HG03354 (cell line): ENCODE data around the gene RPP30.
"Not testable (repeated sequence)": the region's sequence is repeated elsewhere in the genome, so short reads cannot be mapped to it uniquely, and the experiment has no call there.

Experiments used
- ATAC-seq: cut with Tn5 transposase; IDR thresholded peaks from one replicate; pipeline ENCODE4 v1.9.1; 2021; ENCODE audit warnings: mild to moderate bottlenecking; ENCODE audit not compliant: unreplicated experiment, poor library complexity, severe bottlenecking

RPP30 gene

DNA sequence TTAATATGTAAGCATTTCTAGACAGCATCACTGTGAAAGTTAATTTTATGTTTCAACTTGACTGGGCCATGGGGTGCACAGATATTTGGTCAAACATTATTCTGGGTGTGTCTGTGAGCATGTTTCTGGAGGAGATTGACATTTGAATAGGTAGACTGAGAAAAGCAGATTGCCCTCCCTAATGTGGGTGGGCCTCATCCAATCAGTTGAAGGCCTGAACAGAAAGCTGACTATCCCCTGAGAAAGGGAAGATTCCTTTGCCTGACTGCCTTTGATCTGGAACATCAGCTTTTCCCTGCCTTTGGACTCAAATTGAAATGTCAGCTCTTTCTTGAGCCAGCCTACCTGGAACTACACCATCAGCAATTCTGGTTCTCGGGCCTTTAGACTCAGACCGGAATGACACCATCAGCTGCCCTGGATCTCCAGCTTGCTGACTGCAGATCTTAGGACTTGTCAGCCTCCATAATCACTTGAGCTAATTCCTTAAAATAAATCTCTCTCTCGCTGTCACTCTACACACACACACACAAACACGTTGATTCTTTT is 5.7 kb upstream of the RPP30 start:
- ATAC-seq = no peak

DNA sequence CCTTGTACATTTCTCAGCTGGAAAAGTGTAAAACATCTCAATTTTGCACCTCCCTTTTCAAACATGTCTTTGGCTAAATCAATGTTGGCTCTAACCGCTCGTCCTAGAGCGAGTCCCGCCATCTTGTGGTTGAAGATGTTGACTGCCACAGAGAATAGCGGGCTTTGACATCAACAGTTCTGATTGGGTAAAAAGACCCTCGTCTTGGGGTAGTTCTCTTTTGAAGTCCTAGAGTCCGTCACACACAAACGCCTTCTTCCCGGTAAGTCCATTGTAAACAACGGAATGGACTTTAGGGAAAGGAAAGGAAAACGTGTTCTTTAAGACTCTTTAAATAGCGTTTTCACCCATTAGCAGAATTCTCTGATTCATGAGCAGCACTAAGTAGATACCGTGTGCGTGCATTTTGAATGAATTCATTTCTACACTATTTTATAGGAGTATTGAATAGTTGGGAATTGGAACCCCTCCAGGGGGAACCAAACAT is 452 bp upstream of the RPP30 start:
- peak; percentile 67 for ATAC-seq

DNA sequence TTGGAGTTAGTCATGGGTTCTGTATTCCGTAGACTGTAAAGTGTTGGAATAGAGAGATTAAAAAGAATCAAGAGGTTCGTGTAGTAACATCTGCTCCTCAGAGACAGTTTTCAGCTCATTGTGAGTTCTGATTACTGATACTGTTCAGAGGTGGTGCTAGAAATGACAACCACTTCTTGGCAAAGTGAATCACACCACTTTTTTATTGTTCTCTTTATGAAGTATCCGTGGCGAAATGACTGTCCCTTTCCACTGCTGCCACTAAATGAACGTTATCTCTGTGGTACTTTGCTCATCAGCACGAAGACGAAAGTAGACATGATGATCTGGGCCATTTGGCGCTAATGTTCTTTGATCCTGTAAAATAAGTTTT is 860 bp downstream of the RPP30 start:
- no peak for ATAC-seq

DNA sequence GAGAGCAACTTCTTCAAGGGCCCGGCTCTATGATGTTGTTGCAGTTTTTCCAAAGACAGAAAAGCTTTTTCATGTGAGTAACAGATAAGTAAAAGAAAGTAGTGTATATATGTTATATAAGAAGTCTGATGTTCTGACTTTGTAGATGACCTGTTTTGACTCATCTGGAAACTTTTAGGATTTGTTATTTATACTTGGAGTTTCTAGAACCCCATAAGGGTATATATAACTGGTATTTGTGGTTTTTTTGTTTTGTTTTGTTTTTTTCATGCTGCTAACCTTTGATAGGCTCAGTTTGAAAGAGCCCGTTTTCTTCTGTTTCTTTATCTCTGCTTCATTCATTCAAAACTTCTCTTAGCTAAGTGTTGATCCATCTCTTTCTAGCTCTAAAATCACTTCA is 7.3 kb downstream of the RPP30 start:
- ATAC-seq = no peak

DNA sequence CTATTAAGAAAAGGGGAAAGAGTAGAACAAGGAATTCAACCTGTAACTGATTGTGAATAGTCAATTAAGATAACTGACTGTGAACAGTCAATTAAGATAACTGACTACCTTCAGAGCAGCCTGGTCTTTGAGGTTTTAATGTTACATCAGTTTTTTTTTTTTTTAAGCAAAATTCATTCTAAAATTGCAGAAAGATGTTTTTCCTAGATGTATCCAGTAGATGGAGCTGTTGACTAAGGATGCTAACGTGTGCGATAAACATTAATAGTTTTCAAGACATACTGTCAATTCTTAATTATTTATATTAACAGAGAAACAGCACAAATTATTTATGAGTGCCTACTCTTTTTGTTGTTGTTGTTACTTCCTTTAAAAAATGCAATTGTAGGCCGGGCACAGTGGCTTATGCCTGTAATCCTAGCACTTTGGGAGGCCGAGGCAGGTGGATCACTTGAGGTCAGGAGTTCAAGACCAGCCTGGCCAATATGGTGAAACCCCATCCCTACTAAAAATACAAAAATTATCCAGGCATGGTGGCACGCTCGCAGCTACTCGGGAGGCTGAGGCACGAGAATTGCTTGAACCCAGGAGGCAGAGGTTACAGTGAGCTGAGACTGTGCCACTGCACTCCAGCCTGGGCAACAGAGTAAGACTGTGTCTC is 8.4 kb downstream of the RPP30 start:
- ATAC-seq = not testable (repeated sequence)

DNA sequence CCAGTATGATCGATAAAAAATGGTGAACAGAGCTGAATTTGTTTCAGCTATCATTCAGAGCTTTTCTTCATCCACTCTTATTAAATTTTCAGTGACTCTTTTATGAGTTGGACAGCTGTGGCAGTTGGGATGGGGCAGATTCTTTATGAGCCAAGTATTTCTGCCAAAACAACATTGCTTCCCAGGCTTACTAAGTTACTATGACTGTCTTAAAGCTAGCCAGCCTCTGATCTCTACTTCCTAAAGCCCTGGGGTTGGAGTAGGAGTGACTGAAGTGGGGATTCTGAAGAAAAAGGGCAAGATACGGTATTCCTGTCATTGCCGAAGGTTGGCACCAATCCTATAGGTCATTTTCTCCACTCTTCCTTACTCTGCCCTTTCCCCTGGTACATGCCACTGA is 12.7 kb downstream of the RPP30 start:
- no peak for ATAC-seq

DNA sequence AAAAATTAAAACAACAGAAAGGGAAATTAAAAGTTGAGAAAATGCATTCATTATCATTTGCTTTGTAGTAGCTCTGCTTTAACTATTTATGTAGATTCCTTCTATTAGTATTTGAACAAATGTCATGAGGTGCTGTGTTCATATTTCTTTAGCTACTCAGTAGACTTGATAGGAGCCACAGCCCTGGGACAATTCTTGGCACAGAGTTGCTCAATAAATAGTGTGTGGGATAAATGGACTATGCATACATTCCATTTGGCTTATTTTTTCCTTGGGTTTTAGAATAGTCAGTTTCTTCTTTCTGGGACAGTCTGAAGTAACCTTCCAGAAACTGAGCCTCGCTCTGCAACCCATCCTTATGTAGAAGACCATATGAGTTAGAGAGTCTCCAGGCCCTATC is 13.4 kb downstream of the RPP30 start:
- no peak for ATAC-seq

DNA sequence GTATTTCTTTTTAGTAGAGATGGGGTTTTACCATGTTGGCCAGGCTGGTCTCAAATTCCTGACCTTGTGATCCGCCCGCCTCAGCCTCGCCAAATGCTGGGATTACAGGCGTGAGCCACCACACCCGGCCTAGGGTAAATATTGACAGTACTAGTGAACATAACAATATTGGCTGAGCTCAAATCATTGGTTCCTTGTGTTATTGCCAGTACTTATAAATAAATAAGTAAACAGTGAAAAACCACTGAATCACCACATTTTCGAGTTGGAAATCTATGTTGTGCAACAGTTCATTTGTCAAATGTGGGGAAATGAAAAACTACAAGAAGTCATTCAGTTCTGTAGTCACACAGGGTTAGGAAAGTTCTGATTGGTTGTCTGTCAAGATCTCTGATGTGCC is 15.8 kb downstream of the RPP30 start:
- no peak for ATAC-seq

DNA sequence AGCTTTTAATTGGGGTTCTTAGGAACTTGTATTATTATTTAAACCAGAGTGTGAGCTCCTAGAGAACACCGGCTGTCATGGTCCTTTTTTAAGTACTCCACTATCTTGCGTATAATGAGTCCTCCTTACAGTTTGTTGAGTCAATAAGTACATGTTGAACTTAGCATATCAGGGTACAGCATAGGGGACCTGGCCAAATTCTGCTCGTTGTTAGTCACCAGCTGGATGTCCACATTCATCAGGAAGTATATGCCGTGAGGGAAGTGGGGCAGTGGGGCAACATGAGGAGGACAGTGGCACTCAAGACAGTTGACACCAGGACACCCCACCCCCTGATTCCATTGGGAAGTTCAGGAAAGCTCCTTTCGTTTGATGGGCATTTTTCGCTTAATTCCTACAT is 16.6 kb downstream of the RPP30 start:
- no peak for ATAC-seq

DNA sequence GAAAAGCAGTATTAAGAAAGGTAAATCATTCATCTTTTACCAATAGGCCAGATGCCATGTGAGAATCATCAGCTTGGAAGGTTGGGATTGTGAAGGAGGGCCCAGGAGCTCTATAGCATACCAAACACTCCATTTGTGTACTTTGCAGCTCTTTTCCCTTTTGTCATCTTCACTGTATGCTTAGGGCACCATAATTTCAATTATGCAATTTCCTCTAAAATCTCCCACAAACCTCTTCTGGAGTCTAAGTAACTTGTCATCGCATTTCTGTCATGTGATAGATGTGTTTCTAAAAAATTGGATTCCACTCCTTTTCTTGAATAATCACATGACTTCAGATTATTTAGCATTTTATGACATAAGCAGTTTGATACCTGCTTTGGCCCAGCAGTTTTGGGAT is 17.9 kb downstream of the RPP30 start:
- no peak for ATAC-seq

DNA sequence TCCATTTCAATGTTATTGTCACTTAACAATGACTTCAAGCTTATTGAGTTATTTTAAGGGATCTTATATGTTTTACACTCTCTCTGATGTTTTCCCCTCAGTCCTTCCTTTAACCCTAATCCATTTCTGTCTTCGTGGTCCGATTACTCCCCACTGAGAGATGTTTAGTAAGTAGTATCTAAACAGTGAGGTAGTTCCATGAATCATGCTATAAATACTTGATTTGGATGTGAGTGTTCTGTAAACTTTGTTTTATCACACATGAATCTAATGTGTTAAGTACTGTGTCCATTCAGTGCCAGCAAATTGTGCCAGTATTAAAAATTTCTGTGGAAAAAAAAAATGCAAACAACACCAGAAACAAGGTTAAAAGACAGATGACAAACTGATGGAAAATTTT is 18.6 kb downstream of the RPP30 start:
- no peak for ATAC-seq

DNA sequence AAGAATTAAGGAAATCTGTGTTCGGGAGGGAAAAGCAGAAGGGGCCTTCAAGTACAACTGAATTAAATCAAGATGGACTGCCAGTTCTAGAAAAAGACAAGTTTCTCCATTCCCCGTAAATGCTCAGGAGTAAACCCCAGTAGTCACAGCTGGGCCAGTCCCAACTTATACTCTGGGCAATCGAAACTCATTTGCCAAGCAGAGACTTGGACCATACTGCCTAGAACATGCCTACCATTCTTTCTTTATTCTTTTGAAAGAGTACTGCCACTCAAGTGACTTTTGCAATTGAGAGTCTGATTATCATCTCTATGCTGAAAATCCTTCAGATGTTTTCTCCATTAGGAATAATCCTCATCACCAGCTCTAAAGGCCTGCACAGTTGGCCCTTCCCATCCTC is 21.4 kb downstream of the RPP30 start:
- no peak for ATAC-seq

DNA sequence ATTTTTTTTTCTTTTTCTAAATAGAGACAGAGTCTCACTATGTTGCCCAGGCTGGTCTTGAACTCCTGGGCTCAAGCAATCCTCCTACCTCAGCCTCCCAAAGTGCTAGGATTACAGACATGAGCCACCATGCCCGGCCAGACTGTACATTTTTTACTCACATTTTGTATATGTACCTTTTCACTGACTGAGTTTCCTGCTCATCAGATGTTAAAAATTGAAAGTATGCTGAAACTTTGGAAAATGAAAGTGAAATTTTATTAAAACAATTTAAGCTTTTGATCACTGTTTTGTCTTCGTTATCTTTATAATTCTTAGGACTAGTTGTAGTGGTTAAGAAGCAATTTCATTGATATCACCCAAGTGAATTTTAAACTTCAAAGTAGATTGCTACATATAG is 25.1 kb downstream of the RPP30 start:
- not testable (repeated sequence) for ATAC-seq

DNA sequence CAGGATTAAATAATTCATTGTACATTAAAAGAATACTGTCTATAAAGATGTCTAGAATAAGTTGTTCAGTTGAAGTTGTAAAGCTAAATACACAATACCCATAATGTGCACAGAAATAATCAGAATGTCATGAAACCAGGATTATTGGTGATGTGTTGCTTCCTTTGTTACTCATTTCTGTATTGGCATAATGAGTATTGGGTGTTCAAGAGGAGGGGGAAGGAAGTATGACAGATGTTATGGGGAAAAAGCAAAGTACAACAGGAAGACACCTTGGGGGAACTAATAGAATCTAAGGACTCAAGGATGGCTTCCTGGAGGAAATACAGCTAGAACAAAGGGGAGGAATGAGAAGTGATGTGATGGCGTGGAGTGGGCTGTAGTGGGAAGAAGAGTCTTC is 34.2 kb downstream of the RPP30 start:
- ATAC-seq = no peak

DNA sequence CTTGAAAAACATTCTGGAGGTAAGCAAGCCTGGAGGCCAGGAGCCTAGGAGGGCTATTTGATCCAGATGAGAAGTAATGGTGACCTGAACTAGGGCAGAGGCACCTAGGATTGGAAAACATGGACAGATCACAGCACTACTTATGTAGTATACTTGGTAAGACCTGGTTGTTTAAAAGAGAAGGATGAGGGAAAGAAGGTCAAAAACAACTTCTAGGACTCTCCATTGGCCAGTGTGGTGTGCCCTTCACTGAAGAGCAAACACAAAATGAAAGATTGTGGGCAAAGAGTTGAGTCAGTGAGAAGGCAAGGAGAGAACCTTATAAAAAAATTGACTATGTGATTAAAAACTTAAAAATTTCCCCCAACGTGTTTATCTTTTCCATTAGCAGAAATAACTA is 34.8 kb downstream of the RPP30 start:
- ATAC-seq = no peak

DNA sequence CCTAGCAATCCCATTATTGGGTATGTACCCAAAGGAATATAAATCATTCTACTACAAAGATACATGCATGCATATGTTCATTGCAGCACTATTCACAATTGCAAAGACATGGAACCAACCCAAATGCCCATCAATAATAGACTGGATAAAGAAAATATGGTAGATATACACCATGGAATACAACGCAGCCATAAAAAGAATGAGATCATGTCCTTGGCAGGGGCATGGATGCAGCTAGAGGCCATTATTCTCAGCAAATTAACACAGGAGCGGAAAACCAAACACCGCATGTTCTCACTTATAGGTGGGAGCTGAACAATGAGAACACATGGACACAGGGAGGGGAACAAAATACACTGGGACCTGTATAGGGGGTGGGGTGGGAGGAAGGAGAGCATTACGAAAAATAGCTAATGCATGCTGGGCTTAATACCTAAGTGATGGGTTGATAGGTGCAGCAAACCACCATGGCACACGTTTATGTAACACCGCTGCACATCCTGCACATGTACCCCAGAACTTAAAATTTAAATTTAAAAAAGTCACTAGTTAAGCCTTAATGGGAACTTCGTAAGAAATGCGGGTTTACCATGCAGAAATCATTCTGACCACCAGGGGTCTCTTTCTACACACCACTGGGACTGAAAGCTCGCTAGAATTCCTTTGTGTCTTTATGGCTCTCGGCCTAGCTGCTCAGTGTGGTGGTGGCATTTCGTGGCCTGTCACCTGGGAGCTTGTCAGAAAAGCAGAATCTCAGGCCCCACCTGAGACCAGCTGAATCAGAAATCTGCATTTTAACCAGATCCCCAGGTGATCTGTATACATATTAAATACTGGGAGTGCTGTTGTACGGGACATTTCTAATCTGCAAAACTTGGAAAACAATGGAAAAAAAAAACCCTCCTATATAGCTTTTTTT is 39.6 kb downstream of the RPP30 start:
- ATAC-seq = peak; percentile 89

DNA sequence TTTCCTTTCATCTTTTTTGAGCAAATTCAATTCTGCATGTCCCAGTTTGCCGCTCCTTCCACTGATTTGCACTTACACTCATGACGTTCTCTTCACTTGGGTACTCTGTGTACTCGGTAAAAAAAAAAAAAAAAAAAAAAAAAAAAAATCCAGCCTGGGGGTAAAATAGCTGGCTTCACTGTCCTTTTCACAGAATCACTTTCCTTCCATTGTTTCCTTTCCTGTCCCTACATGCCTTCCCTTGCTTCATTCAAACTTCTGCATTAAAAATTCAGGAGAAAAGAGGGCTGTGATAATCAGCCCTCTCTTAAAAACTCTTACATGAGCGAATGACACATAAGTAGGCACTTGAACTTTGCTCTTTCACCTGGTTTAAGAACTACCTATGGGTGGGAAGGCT is 40.4 kb downstream of the RPP30 start:
- no peak for ATAC-seq

DNA sequence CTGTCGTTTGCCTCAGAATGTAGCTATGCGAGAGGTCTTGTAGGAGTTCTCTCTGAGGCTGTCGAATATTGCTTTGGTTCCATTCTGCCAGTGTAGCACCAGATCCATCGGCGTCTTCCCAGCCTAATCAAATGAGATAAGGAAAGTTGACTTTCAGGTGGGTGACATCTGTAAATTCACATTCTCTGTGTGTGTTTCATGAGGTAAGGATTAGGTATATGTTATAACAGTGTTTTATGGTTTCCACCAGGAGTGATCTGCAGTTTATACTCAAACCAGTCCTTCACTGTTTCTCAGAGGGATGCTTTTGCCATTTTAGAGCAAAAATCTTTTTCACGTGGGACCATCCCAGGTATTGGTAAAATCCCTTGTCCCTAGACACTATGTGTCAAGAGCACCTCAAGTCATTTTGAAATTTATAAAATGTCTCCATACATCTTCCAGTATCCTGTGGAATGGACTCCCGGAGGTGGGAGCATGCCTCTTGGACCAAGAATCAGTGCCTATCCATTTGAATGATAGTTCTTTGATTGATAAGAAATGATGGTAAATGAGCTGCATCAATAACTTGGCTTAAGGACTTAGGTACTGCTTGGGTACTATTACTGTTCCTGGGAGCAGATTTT is 41.2 kb downstream of the RPP30 start:
- ATAC-seq = no peak

DNA sequence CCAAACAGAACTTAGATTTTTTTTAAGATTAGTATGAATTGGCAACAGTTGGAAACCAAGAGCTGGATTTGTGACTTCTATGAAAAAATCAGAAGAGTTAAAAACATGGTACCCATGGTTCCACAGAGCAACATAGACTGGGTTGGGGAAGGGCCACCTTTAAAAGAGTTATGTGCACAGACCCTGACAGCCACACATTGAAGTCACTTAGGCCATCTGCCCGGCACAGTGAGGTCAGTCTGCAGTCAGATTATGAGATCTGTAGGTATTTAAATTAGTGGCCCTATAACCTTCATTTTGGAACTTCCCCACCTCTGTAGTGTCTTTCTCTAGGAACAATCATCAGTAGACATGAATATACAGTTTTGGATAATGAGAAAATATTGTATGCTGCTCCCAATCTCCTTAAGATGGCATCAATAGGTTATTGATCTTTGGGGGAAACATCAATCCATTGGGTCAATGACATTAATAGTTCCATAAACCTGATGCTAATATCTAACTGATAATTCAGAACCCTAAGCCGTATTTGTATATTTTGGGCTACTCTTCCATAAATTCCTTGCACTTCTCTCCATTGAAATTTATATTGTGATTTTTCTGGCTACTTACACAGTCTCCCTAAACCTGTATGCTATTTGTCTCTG is 42.1 kb downstream of the RPP30 start:
- no peak for ATAC-seq
